GM04503 (cell line): ENCODE data around the gene RHOBTB3.

Source experiments
- DNase-seq: peaks from one replicate; pipeline ENCODE4 v3.0.0-alpha.2; 2012; ENCODE audit warnings: low read depth

The RHOBTB3 gene

DNA sequence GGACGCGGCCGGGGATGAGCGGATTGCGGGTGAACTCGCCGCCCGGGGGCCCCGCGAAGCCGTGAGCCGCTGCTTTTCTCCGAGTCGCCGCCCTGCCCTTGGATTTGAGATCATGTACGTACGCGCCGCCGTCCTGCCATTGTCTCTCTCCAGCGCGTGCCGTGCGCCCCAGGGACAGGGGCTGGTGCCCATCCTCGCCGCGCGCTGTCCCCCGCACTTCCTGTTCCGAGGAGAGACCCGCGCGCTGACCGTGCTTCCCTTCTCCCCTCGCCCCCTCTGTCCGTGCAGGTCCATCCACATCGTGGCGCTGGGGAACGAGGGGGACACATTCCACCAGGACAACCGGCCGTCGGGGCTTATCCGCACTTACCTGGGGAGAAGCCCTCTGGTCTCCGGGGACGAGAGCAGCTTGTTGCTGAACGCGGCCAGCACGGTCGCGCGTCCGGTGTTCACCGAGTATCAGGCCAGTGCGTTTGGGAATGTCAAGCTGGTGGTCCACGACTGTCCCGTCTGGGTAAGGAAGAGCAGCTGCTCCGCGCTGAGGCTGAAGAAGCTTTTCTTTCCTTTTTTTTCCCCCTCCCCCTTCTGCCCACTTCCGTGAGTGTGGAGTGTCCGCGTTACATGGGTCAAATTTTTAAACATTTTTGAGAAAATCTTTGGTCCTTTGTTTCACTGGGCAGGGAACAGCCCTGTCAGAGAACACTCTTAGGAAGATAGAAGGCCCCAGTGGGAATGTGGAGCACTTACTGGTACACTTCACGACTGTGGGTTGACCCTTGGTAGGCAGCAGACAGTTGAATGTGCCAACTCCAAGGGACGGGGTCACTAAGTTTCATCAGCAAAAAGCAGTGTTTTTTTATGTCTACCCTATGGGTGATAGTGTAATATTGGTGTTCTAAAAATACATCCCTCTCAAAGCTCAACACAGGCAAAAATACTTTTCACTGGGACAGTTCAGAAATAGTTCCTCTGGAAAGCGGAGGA lies 727 bp downstream of the RHOBTB3 start:
- DNase-seq = no peak

DNA sequence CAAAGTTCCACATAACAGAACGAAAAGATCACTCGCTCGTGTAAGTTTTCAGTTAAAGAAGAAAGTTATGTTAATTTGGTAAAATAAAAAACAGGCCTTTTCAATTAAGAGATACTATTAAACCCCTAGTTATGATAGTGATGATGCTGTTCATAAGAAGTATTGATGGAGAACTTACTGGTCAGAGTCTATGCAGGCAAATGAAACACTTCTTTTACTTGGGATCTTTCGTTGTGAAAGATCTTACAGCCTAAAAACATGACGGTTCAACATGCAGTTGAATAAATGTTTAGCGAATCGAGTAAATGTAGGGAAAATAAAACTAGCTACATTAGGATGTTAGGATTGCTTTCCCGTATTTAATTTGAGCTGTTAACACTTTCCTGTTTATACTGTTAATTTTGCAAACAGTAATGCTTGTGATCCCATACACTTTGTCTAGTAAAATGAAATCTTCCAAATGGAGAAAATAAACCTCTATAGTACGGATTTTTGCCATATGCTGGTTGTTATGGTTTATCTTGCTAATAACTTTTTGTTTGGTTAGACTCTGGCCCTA lies 2.0 kb downstream of the RHOBTB3 start:
- DNase-seq = no peak

DNA sequence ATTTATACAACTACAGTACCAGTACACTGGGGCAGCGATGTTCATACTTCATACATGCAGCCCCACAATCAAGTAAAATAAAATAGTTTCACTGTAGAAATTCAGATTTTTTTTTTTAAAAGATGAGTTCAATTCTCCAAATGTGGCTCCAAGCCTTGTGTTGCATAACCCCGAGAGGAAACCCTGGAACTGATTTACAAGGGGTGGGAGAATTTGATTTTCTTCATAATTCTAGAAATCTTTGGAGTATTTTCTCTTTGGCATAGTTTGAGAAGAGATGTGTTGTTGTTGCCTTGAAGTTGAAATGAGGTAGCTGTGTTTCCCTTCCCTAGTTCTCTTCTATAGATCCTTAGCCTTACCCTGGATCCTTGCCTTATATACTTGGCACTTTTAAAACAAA lies 3.1 kb downstream of the RHOBTB3 start:
- DNase-seq = no peak

DNA sequence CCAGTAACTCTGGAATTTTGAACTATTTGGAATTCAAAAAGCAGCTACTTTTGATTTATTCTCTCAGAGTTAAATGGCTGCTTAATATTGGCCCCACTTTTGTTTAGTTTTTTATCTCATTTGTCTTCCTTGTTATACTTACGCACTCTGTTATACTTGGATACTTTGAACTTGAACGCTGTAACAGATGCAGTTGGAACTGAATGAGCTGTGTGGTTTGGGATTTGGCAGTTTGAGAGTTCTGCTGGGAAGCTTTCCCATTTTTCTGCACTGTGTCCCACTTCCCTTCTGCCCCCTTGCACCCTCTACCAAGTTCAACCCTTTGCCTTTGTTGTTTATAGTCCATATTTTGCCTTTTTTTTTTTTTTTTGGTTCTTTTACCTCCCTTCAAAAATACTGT lies 3.8 kb downstream of the RHOBTB3 start:
- no peak for DNase-seq

DNA sequence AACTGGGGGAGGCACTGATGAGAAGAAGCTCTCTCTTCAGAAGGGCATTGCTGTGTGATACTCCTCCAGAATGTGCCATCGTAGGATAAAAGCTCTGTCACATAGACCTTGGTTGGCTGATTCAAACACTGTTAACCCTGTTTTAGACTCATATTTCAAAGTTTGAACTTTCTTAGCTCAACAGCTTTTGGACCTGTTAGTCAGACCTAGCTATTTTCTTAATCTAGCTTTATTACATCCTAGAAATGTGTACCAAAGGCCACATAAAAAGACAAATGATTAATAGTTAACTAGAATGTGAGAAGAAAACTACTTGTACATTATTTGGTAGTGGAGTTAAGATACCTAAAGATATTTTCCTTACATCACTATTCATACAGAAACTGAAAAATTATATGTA lies 4.3 kb downstream of the RHOBTB3 start:
- DNase-seq = no peak

DNA sequence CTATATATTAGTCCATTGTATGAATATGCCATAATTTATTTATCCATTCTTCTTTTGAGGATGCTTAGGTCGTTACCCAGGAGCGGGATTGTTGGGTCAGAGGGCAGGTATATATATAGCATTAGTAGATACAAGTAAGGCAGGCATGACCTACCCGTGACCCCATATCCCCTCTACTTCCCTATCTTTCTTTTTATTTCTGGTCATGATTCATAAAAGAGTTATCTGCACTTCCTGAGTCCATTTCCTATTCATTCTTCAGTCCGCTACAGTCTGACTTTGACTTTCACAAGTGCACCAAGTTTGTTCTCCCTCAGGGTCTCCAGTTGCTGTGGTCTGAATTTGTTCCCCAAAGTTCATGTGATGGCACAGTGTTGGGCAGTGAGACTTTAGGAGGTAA lies 6.9 kb downstream of the RHOBTB3 start:
- no peak for DNase-seq

DNA sequence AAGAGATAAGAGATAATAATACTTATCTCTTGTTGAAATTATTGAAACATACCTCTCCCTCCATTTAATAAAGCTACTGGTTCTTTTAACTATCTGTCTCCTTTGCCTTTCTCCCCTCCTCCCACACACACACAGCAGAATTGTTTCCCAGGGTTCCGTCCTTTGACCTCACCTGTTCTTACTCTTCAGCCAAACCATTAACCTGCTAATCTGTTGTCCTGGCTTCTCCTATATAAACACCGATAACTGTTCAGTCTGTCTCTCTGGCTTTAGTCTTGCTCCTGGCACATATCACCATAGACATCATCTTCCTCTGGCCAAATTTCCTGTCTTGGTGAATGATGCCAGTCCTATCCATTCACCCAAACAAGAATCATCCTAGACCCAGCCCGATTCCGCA lies 7.7 kb downstream of the RHOBTB3 start:
- no peak for DNase-seq

DNA sequence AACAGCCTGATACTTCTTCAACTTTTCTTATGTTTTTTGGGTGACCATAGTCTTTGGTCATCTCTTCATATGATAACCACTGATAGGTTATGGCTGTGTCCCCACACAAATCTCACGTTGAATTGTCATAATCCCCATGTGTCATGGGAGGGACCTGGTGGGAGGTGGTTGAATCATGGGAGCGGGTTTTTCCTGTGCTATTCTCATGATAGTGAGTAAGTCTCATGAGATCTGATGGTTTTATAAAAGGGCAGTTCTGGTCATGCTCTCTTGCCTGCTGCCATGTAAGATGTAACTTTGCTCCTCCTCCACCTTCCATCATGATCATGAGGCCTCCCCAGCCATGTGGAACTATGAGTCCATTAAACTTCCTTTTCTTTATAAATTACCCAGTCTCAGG lies 8.7 kb downstream of the RHOBTB3 start:
- no peak for DNase-seq

DNA sequence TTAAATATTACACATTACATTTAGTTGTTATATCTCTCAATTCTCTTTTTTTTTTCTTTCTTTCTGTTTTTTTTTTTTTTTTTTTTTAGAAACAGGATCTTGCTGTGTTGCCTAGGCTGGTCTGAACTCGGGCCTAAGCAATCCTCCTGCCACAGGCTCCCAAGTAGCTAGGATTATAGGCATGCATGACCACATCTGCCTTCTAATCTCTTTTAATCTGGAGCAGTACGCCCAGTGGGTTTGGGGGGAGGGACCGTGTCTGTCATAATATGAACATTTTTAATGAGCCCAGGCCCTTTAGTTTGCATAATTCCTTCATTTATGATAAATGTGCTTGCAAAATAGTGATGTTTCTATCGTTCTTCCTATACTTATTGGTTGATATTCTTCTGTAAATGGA lies 10.3 kb downstream of the RHOBTB3 start:
- DNase-seq = no peak

DNA sequence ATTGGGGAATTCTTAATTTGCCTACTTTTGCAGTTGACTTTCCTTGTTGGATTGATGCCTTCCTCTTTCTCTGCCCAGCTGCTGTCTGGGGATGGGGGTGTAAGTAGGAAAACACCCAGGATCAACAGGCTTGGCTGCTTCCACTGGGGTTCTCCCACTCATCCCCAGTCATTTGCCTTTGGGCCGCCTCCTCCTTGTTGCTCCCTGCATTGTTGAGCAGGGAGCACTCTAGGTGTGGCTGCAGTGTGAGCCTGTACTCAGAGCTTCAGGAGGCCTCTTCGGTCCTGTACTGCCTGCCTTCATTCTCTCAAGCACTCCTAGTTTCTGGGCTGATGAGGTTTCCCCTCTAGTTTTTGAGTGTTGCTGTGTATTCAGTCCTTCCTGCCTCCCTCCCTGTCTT lies 12.1 kb downstream of the RHOBTB3 start:
- no peak for DNase-seq

DNA sequence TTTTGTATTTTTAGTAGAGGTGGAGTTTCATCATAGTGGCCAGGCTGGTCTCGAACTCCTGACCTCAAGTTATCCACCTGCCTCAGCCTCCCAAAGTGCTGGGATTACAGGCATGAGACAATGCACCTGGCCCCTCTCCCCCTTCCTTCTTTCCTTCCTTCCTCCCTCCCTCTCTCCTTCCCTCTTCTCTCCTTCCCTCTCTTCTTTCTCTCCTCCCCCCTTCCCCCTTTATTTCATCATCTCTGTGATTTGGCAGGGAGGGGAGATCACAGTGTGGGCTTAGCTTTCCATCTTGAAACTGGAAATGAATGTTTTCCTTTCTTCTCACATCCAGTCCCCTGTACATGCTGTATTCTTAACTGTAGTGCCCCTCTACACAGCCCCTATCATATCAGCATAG lies 12.7 kb downstream of the RHOBTB3 start:
- DNase-seq = no peak

DNA sequence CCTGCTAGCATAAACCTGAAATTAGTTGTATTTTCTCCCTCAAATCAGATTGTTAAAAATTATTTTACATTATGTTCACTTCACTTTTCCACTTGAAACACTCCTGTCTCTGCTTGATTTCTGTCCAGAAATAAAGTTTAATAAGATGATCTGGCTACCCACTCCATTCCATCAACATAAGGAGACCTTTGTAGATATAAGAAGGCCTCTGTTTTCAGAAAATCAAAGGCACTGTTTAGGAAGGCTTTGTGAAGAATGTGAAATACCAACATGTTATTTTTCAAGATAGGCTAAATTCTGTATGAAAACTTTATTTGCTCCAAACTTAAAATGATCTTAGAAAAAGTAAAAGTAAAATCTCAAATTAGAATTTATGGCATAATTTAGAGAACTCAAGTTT lies 15.1 kb downstream of the RHOBTB3 start:
- no peak for DNase-seq

DNA sequence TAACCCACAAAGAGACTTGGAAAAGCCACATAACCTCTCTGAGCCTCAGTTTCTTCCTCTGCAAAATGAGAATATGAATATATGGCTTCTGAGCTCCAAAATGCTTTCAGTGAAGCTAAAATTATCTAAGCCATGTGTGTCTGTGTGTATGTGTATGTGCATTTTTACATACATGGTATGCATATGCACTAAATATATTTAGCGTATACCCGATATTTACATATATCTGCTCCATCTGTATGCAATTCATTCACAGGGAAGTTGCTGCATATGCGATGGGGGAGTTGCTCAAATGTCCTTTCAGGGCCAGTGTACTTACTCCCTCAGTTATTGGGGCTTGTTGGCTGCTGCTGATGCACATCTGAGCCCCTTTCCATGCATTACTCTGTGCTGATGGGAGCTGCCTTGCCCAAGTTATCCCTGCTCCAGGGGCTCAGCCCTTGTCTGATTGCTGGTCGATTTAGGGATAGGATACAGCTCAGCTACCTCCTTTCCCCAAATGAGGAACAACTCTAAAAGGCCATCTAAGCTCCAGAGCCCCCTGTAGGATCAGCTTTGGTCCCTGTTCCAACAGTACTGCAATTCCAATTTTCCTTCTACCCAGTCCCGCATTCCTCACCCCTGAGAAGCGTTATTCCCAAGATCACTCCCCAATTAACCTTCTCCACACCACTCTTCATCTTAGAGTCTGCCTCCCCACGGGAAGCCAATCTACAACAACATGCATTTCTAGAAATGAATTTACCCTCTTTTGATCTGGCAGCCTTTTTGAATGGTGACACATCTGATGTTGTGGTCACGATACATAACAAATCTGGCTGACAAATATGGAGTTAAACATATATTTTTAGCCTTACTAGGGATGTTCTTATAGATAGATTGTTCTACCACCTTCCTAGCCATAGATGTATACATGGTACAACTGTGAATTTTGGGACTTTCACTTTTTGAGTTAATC lies 15.9 kb downstream of the RHOBTB3 start:
- no peak for DNase-seq

DNA sequence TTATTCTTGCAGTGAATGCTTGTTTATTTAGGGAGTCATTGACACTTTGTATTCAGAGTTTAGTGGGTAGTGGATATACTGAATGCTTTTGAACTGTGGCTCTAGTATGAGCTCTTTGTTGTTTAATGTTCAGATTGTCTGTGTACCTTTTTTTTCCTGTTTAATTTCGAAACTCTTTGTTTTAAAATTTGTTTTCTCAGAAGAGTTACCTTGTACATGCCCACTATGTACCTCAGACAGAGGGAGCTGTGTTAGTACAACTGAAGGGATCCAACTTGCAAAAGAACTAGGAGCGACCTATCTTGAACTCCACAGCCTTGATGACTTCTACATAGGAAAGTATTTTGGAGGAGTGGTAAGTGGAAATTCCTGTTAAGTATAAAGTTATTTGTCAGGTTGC lies 17.0 kb downstream of the RHOBTB3 start:
- DNase-seq = no peak

DNA sequence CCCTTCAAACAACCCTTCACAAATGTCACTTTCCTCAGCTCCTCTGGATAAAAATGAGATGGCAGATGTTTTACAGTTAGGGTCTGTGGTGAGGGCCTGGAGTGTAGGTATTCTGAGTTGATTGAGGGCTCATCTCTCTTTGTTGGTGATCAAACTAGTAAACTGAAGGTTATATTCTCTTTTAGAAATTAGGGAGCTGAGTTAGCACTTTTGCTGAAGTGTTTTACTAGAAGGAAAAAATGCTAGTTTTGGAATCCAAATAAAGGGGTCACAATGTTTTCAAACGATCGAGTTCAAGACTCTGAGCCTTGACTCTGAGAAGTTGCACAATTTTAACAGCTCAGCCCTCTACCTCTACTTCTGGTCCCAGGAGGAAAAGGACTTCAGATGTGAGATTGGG lies 23.4 kb downstream of the RHOBTB3 start:
- DNase-seq = no peak

DNA sequence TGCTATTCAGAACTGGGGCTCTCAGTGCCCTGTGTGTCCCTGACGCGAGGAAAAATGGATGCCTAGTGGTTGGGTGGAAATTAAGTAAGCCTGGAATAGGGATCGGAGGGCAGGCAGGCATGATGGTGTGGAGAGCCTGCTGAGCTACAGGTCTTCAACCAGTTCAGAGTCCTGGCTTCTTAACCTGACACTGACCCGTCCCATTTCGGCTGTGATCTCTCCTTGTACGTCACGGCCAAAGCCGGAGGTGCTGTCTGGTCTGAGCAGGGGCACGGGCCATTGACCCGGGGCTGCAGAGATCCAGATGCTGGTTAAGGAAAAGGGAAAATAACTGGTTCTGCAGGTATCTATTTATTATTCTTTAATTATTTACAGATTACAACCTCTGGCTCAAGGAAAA lies 27.9 kb downstream of the RHOBTB3 start:
- no peak for DNase-seq

DNA sequence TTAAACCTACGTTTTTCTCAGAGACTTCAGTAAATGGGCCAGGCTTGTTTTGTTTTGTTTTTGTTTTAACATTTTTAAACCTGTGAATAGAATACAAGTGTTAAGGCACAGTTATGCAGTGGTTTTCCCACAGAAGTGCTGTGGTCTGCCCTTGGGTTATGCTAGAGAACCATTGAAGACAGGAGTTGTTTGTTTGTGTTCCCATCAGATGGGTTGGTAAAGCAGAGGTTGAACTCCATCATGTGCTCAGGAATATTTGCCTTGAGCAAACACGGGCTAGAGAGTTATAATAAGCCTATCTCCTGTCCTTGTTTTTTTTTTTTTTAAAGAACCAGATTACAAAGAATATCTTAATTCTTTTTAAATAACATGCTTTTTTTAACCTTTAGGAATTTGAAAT lies 28.5 kb downstream of the RHOBTB3 start:
- peak; percentile 53 for DNase-seq

DNA sequence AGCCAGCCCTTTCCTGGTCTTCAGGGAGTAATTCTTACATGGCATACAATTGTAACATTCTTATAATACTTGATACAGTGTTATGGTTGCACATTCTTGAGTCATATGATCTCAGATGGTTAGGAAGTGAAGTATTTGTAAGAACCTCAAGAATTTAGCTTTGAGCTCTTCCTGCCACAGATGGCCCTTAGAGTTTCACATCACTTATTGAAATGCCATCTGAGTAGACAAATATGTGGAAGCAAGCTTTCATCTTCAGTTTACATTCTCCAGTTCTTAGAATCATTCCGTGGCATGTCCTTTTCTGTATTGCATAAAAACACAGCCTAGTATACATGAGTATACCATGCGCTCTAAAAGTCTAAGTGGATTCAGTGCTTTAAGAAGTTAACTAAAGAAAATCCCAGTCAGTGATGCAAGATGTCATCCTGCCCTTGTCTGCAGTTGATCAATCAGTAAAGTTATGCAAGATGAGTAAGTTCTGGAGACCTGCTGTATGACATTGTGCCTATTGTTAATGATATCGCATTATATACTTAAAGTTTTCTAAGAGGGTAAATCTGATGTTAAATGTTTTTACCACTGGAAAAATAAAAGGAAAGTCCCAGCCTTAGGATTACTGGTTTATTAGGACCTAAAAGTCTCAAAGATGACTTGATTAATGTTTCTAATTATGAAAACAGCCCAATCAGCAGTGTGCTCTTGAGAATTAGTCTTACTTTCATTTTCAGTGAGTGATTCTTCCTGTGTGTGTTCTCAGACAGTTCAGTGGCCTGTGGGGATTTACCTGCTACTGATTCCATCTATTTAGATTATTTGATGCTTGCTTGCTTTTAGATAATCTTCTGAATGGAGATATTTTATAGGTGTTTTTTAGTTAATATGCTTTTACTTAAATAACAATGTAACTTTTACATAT lies 29.4 kb downstream of the RHOBTB3 start:
- peak; percentile 99 for DNase-seq

DNA sequence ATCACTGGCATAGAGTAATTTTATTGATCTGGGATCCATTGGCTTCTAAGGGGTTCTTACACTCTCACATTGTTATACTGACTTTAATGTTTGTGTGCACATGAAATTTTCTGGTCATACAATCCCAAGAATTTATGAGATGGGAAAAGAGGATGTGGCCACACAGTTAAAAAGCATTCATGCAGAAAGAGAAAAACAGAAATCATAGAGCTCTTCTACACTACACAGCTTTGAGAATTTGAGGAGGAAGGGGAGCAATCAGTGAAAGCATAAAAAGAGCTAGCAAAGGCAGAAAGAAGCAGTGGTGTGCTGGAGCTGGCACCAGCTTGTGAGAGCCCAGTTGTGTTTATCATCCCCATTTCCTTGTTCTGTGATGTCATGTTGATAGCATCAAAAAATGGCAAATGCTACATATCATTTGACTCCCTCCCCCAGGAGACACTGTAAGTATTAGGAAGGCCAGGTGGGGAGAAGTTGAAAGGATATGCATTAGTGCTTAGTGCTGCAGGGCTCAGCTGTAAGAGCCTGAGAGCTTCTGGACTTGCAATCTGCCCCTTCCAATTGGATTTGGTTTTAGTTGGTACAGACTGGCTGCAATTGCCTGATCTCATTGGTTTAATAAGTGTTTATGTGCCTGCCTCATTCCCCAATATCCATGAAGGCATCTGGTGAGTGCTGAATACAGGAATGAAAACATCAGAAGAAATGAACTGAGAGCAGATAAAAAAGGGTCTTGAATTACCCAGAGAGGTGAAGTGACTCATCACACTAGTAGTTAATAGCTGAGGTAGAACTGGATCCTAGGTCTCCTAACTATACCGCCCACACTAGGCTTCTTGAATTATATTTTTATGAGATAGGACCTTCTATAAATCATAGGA lies 30.9 kb downstream of the RHOBTB3 start:
- peak; percentile 82 for DNase-seq

DNA sequence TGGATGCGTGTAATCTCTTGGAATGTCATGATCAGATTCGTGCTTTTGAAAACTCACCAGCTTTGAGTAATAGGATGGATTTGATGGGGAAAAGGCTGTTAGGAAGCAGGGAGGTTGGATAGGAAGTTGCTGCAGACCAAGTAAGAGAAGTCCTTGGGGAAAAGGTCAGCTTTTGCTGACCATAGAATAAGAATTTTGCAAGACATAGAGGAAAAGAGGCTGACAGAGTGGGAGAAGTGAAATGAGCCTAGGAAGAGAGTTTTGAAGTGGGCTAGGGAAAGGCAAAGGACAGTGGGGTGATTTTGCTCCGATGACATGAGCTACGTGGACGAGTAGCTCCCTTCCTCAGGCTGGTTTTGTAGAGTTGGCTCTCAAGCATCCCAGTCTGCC lies 31.5 kb downstream of the RHOBTB3 start:
- no peak for DNase-seq

DNA sequence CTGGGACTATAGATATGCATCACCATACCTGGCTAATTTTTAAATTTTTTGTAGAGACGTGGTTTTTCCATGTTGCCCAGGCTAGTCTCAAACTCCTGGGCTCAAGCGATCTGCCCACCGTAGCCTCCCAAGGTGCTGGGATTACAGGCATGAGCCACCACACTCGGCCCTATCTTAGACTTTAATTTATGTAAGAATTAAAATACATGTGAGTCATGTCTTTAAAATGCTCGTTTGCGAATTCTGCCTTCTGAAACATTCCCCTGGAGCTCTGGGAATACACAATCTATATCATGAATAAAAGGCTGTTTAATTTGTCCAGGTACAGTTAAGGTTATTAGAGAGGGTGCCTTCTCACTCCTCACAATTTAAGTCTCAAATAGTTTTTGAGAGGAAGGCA lies 32.8 kb downstream of the RHOBTB3 start:
- DNase-seq = no peak
